CD4-positive, alpha-beta T cell (primary cell): ENCODE data around the gene SLC27A6. TPM values are rescaled to one million over a fixed set of nuclear protein-coding genes. Genes with fewer than 3 reads are reported as not detected.

Experiments
- ATAC-seq: fragments of 200-7000 bp; cut with Tn5 transposase; one replicate; pipeline ENCODE4 v1.10.0; 2022; ENCODE audit warnings: mild to moderate bottlenecking; ENCODE audit not compliant: poor library complexity
- CTCF ChIA-PET: fragments of 350-600 bp; sonication (Branson Sonifier 250); formaldehyde crosslinking; loops from one replicate; lab custom pipeline; 2021; ENCODE audit warnings: antibody characterized with exemption, inconsistent platforms; lab: Charles Lee
- POLR2A ChIA-PET: fragments of 350-600 bp; sonication (Branson Sonifier 250); formaldehyde crosslinking; loops from one replicate; lab custom pipeline; 2021; ENCODE audit warnings: antibody characterized with exemption, inconsistent platforms; lab: Charles Lee
- DNase-seq, 14 experiments: peaks; one replicate each; pipeline ENCODE4 v3.0.0-alpha.2; 2013 to 2020; ENCODE audit warnings: mixed read lengths in 2 of 14
- H3K27ac ChIP-seq, 2 donors: one replicate each; pipeline versions ENCODE4 v1.5.1 to v1.7.0; 2013; ENCODE audit warnings: low read length in 2 of 2, low read depth in 1 of 2, mild to moderate bottlenecking in 1 of 2
- H3K27me3 ChIP-seq, 2 experiments: 1 replicate in 1 of 2; 2 replicates in 1 of 2; pipeline versions ENCODE4 v1.6.1 to v1.7.0; 2013; ENCODE audit warnings: low read length in 2 of 2, control low read depth in 1 of 2, mild to moderate bottlenecking in 1 of 2, moderate library complexity in 1 of 2; ENCODE audit not compliant: insufficient read depth in 2 of 2, control insufficient read depth in 1 of 2
- H3K36me3 ChIP-seq: one replicate; pipeline ENCODE4 v1.6.1; 2013; ENCODE audit warnings: low read length, control low read depth; ENCODE audit not compliant: insufficient read depth
- H3K4me1 ChIP-seq: one replicate; pipeline ENCODE4 v1.6.1; 2013; ENCODE audit warnings: low read length, control low read depth; ENCODE audit not compliant: insufficient read depth
- H3K4me3 ChIP-seq: one replicate; pipeline ENCODE4 v1.5.1; 2013; ENCODE audit warnings: mild to moderate bottlenecking, low read length, moderate library complexity
- H3K9me3 ChIP-seq, 2 experiments: 1 replicate in 1 of 2; 2 replicates in 1 of 2; pipeline versions ENCODE4 v1.6.1 to v1.7.0; 2013; ENCODE audit warnings: low read length in 2 of 2, mild to moderate bottlenecking in 2 of 2, control low read depth in 1 of 2, moderate library complexity in 1 of 2; ENCODE audit not compliant: control insufficient read depth in 1 of 2, insufficient read depth in 1 of 2
- H3K27ac Mint-ChIP-seq: one replicate; pipeline ENCODE4 v1.8.0; 2020; ENCODE audit warnings: mixed read lengths
- H3K27me3 Mint-ChIP-seq: one replicate; pipeline ENCODE4 v1.8.0; 2021; ENCODE audit warnings: mixed read lengths
- H3K36me3 Mint-ChIP-seq: one replicate; pipeline ENCODE4 v1.8.0; 2021; ENCODE audit warnings: low read depth, mixed read lengths
- H3K4me1 Mint-ChIP-seq: one replicate; pipeline ENCODE4 v1.8.0; 2021; ENCODE audit warnings: low read depth, mixed read lengths
- H3K4me3 Mint-ChIP-seq: one replicate; pipeline ENCODE4 v1.8.0; 2020; ENCODE audit warnings: mild to moderate bottlenecking, mixed read lengths
- H3K9me3 Mint-ChIP-seq: one replicate; pipeline ENCODE4 v1.8.0; 2020; ENCODE audit warnings: mixed read lengths
- CTCF ChIP-seq: fragments of 200-600 bp; IDR thresholded peaks from one replicate; pipeline ENCODE4 v1.8.0; 2022; ENCODE audit warnings: antibody characterized with exemption, mild to moderate bottlenecking
- intact Hi-C, 2 experiments: fragments of 100-400 bp; cut with DNase I in 1 of 2; cut with micrococcal nuclease in 1 of 2; formaldehyde crosslinking; loops; one replicate each; pipeline versions ENCODE4 v1.15.1 to v1.9.0; 2023 to 2025; cut with DNase I, micrococcal nuclease
- total RNA-seq, 174 experiments: library from RNA in 2 of 174; stranded (reverse) in 2 of 174; gene quantifications; one replicate each; pipeline ENCODE4 v1.2.3 and lab custom pipeline; 2021 to 2026

The SLC27A6 gene
- total RNA-seq, 2 experiments from 2014 or later, result not detected

- Mint-ChIP-seq H3K27me3 (peaks cover 19% of the 10 kb centered on the region), H3K27ac (no peak overlapping the region), H3K36me3 (no peaks in the 10 kb centered on the region), H3K4me1 (no peaks in the 10 kb centered on the region), H3K9me3 (no peaks in the 10 kb centered on the region), H3K4me3 (no peak overlapping the region)
- CTCF ChIA-PET, result no interaction called here
- H3K4me1 ChIP-seq, result no peaks in the 10 kb centered on the region
- POLR2A ChIA-PET, result no interaction called here
- ATAC-seq (no peak), DNase-seq (no peak)
- no peak overlapping the region for H3K27ac ChIP-seq
- intact Hi-C loops, result no loop called here
- H3K27me3 ChIP-seq, result peaks cover 4 to 7% of the 10 kb centered on the region in 2 experiments
- H3K36me3 ChIP-seq, result no peaks in the 10 kb centered on the region
- H3K4me3 ChIP-seq, result no peak overlapping the region
- H3K9me3 ChIP-seq, result no peaks in the 10 kb centered on the region
- TF ChIP-seq CTCF, result no peak
Measured at GRCh38 chr5:129078660-129079059, 113.4 kb downstream of the SLC27A6 start.

- Mint-ChIP-seq H3K36me3 (no peaks in the 10 kb centered on the region), H3K9me3 (no peaks in the 10 kb centered on the region)
- POLR2A ChIA-PET, result no interaction called here
Measured at GRCh38 chr5:129079496-129079895, 114.2 kb downstream of the SLC27A6 start.

GRCh38 chr5:129080766-129081165 lies 115.5 kb downstream of the SLC27A6 start:
- TF ChIP-seq CTCF, result no peak
- Histone ChIP-seq H3K4me1 (no peaks in the 10 kb centered on the region), H3K27ac (no peak overlapping the region), H3K9me3 (no peaks in the 10 kb centered on the region), H3K4me3 (no peak overlapping the region), H3K36me3 (no peaks in the 10 kb centered on the region), H3K27me3 (no peaks in the 10 kb centered on the region)
- H3K4me1 Mint-ChIP-seq, result no peaks in the 10 kb centered on the region
- H3K4me3 Mint-ChIP-seq, result no peak overlapping the region
- no peak for DNase-seq
- no peak overlapping the region for H3K27ac Mint-ChIP-seq
- H3K36me3 Mint-ChIP-seq, result no peaks in the 10 kb centered on the region
- H3K27me3 Mint-ChIP-seq, result peaks cover 13% of the 10 kb centered on the region
- intact Hi-C loops, result no loop called here
- ChIA-PET CTCF (no interaction called here), POLR2A (no interaction called here)
- H3K9me3 Mint-ChIP-seq, result no peaks in the 10 kb centered on the region
- no peak for ATAC-seq

More at GRCh38 chr5:129079496-129079895, 114.2 kb downstream of the SLC27A6 start:
- Mint-ChIP-seq H3K4me3 (no peak overlapping the region), H3K27me3 (peaks cover 16% of the 10 kb centered on the region), H3K27ac (no peak overlapping the region), H3K4me1 (no peaks in the 10 kb centered on the region)
- Histone ChIP-seq H3K4me1 (no peaks in the 10 kb centered on the region), H3K9me3 (no peaks in the 10 kb centered on the region), H3K27ac (no peak overlapping the region), H3K27me3 (peaks cover 3 to 7% of the 10 kb centered on the region in 2 experiments), H3K36me3 (no peaks in the 10 kb centered on the region), H3K4me3 (no peak overlapping the region)
- intact Hi-C loops, result no loop called here
- DNase-seq, result no peak
- no peak for TF ChIP-seq CTCF
- CTCF ChIA-PET, result no interaction called here
- no peak for ATAC-seq
